Liver (tissue), 9 donors: Measurements from ENCODE around the gene DOCK1. TPM values are rescaled to one million over a fixed set of nuclear protein-coding genes. Genes with fewer than 3 reads are reported as not detected.
"Not testable (repeated sequence)": the region's sequence is repeated elsewhere in the genome, so short reads cannot be mapped to it uniquely, and the experiment has no call there.

Source experiments
- DNase-seq: peaks from one replicate; pipeline ENCODE4 v3.0.0-alpha.2; 2017; ENCODE audit warnings: low spot score
- H3K27ac ChIP-seq, 2 donors: one replicate each; pipeline ENCODE4 v1.7.0; 2013; ENCODE audit warnings: inconsistent platforms in 2 of 2, low read length in 2 of 2, control low read depth in 1 of 2, low read depth in 1 of 2, mild to moderate bottlenecking in 1 of 2
- H3K27me3 ChIP-seq, 4 donors: one replicate each; pipeline versions ENCODE4 v1.6.1 to v1.7.0; 2013; ENCODE audit warnings: low read length in 3 of 4, inconsistent platforms in 1 of 4, mild to moderate bottlenecking in 1 of 4, moderate library complexity in 1 of 4; ENCODE audit not compliant: control insufficient read depth in 4 of 4, insufficient read depth in 4 of 4
- H3K36me3 ChIP-seq, 4 donors: one replicate each; pipeline versions ENCODE4 v1.6.1 to v1.7.0; 2013; ENCODE audit warnings: low read length in 3 of 4, mild to moderate bottlenecking in 3 of 4, low read depth in 1 of 4, moderate library complexity in 1 of 4; ENCODE audit not compliant: control insufficient read depth in 4 of 4, insufficient read depth in 3 of 4
- H3K4me1 ChIP-seq, 4 donors: one replicate each; pipeline versions ENCODE4 v1.6.1 to v1.7.0; 2013; ENCODE audit warnings: low read length in 3 of 4, mild to moderate bottlenecking in 3 of 4, moderate library complexity in 1 of 4; ENCODE audit not compliant: control insufficient read depth in 4 of 4, insufficient read depth in 4 of 4
- H3K4me3 ChIP-seq, 3 donors: one replicate each; pipeline versions ENCODE4 v1.6.1 to v1.7.0; 2013; ENCODE audit warnings: low read length in 3 of 3, control low read depth in 1 of 3, low read depth in 1 of 3, mild to moderate bottlenecking in 1 of 3
- H3K9ac ChIP-seq, 2 donors: one replicate each; pipeline ENCODE4 v1.7.0; 2013; ENCODE audit warnings: low read length in 2 of 2, mild to moderate bottlenecking in 2 of 2, moderate library complexity in 2 of 2, control low read depth in 1 of 2, low read depth in 1 of 2
- H3K9me3 ChIP-seq, 4 donors: one replicate each; pipeline versions ENCODE4 v1.6.1 to v1.7.0; 2013; ENCODE audit warnings: low read length in 3 of 4; ENCODE audit not compliant: control insufficient read depth in 4 of 4
- ATF3 ChIP-seq: IDR thresholded peaks from 2 replicates; pipeline ENCODE4 v1.6.1; 2016; ENCODE audit warnings: antibody characterized with exemption
- CTCF ChIP-seq: fragments of 150-350 bp; IDR thresholded peaks from 2 replicates; pipeline ENCODE4 v1.5.1; 2017; ENCODE audit warnings: improper control_type of control experiment, low read depth, low read length; ENCODE audit not compliant: missing input control
- EGR1 ChIP-seq, 2 donors: IDR thresholded peaks; 2 replicates each; pipeline ENCODE4 v1.6.1; 2016 to 2018; ENCODE audit warnings: antibody characterized with exemption in 2 of 2, low read depth in 2 of 2
- FOXA1 ChIP-seq: IDR thresholded peaks from 2 replicates; pipeline ENCODE4 v1.6.1; 2016; ENCODE audit warnings: antibody characterized with exemption
- FOXA2 ChIP-seq: IDR thresholded peaks from 2 replicates; pipeline ENCODE4 v1.6.1; 2016; ENCODE audit warnings: antibody characterized with exemption
- GABPA ChIP-seq, 2 donors: IDR thresholded peaks in 1 of 2; conservative IDR thresholded peaks in 1 of 2; 2 replicates each; pipeline ENCODE4 v1.6.1; 2016; ENCODE audit warnings: antibody characterized with exemption in 2 of 2, mild to moderate bottlenecking in 1 of 2, moderate library complexity in 1 of 2
- HNF4A ChIP-seq, 2 donors: conservative IDR thresholded peaks; 2 replicates each; pipeline ENCODE4 v1.6.1; 2016; ENCODE audit warnings: antibody characterized with exemption in 2 of 2, mild to moderate bottlenecking in 2 of 2
- HNF4G ChIP-seq: IDR thresholded peaks from 2 replicates; pipeline ENCODE4 v1.6.1; 2016; ENCODE audit warnings: antibody characterized with exemption
- JUND ChIP-seq, 2 donors: IDR thresholded peaks; 2 replicates each; pipeline ENCODE4 v1.6.1; 2016; ENCODE audit warnings: antibody characterized with exemption in 2 of 2
- MAX ChIP-seq: IDR thresholded peaks from 2 replicates; pipeline ENCODE4 v1.6.1; 2016; ENCODE audit warnings: antibody characterized with exemption
- NR2F2 ChIP-seq: IDR thresholded peaks from 2 replicates; pipeline ENCODE4 v1.6.1; 2016; ENCODE audit warnings: antibody characterized with exemption
- RAD21 ChIP-seq, 2 donors: IDR thresholded peaks; 2 replicates each; pipeline ENCODE4 v1.6.1; 2016; ENCODE audit warnings: antibody characterized with exemption in 2 of 2, mild to moderate bottlenecking in 2 of 2
- REST ChIP-seq: IDR thresholded peaks from 2 replicates; pipeline ENCODE4 v1.6.1; 2016; ENCODE audit warnings: antibody characterized with exemption, mild to moderate bottlenecking
- RXRA ChIP-seq, 2 donors: IDR thresholded peaks; 2 replicates each; pipeline ENCODE4 v1.6.1; 2017 to 2018; ENCODE audit warnings: antibody characterized with exemption in 2 of 2, mild to moderate bottlenecking in 1 of 2
- SP1 ChIP-seq: IDR thresholded peaks from 2 replicates; pipeline ENCODE4 v1.6.1; 2018; ENCODE audit warnings: antibody characterized with exemption, mild to moderate bottlenecking
- TAF1 ChIP-seq: conservative IDR thresholded peaks from 2 replicates; pipeline ENCODE4 v1.6.1; 2016; ENCODE audit warnings: antibody characterized with exemption, mild to moderate bottlenecking
- YY1 ChIP-seq: IDR thresholded peaks from 2 replicates; pipeline ENCODE4 v1.6.1; 2016; ENCODE audit warnings: antibody characterized with exemption, mild to moderate bottlenecking
- ZBTB33 ChIP-seq: IDR thresholded peaks from 2 replicates; pipeline ENCODE4 v1.6.1; 2016; ENCODE audit warnings: antibody characterized with exemption
- WGBS: extraction: QIAGEN DNeasy Blood & Tissue Kit; methylation state at CpG from one replicate; pipeline ENCODE4 v1.1.7; 2013; 5-methylcytosine and 5-hydroxymethylcytosine counted together
- polyA plus RNA-seq, 2 donors: library from polyadenylated mRNA; stranded (reverse) in 1 of 2; unstranded in 1 of 2; fragments of 200-250 nt in 1 of 2; fragments of >200 nt in 1 of 2; fragmentation: Nextera tagmentation in 1 of 2; extraction: Ambion mirVana in 1 of 2; gene quantifications; one replicate each; pipeline versions ENCODE4 v1.2.1 to v1.2.3, GENCODE V29; 2013 to 2015
- total RNA-seq, 2 donors: library from RNA; depleted of rRNA; stranded (reverse); fragments of >200 nt; gene quantifications; one replicate each; pipeline ENCODE4 v1.2.3, GENCODE V29; 2014
- donor health status: healthy.
- donor health status: healthy.
- donor health status: healthy.
- donor health status: healthy.
- donor health status: healthy.

Gene DOCK1
- total and polyA plus RNA-seq, 4 donors = 3.8 to 28.8 (median 9.1) TPM

GRCh38 chr10:126878594-126878993 is 26.6 kb upstream of the DOCK1 start (continued):
- TF ChIP-seq ZBTB33 = no peak
- TF ChIP-seq SP1 = no peak
- TF ChIP-seq NR2F2 = no peak
- no peak for TF ChIP-seq GABPA (IDR thresholded peaks at IDR 0.05 in 1 of 2, conservative IDR thresholded peaks at IDR 0.05 in 1 of 2)

GRCh38 chr10:126880926-126881325 is 24.3 kb upstream of the DOCK1 start:
- Histone ChIP-seq H3K27ac (no peak overlapping the region), H3K27me3 (no peaks in the 10 kb centered on the region), H3K9ac (no peak overlapping the region), H3K4me1 (no peaks in the 10 kb centered on the region), H3K9me3 (no peaks in the 10 kb centered on the region), H3K4me3 (no peak overlapping the region), H3K36me3 (no peaks in the 10 kb centered on the region)
- TF ChIP-seq NR2F2 = no peak
- no peak for TF ChIP-seq HNF4A (conservative IDR thresholded peaks at IDR 0.05)
- TF ChIP-seq GABPA (IDR thresholded peaks at IDR 0.05 in 1 of 2, conservative IDR thresholded peaks at IDR 0.05 in 1 of 2) = no peak
- no peak for TF ChIP-seq HNF4G
- TF ChIP-seq RXRA (IDR thresholded peaks at IDR 0.05) = no peak
- no peak for TF ChIP-seq FOXA2
- no peak for TF ChIP-seq FOXA1
- TF ChIP-seq MAX = no peak
- TF ChIP-seq REST = no peak
- no peak for TF ChIP-seq JUND (IDR thresholded peaks at IDR 0.05)
- no peak for TF ChIP-seq RAD21 (IDR thresholded peaks at IDR 0.05)
- no peak for TF ChIP-seq TAF1
- no peak for TF ChIP-seq ATF3
- no peak for TF ChIP-seq CTCF
- no peak for TF ChIP-seq EGR1 (IDR thresholded peaks at IDR 0.05; ENCODE audit: low read depth in 2 of 2)
- no peak for TF ChIP-seq ZBTB33
- TF ChIP-seq YY1 = no peak
- TF ChIP-seq SP1 = no peak
- 69% methylated on average over 5 of the region's 5 CpGs for WGBS
- no peak for DNase-seq

GRCh38 chr10:126882055-126882454 is 23.2 kb upstream of the DOCK1 start:
- not testable (repeated sequence) for H3K4me3 ChIP-seq, H3K4me1 ChIP-seq, H3K27me3 ChIP-seq, DNase-seq, H3K9me3 ChIP-seq, H3K36me3 ChIP-seq, H3K27ac ChIP-seq, H3K9ac ChIP-seq
- 29% methylated on average over 16 of the region's 16 CpGs for WGBS

GRCh38 chr10:126888436-126888835 is 16.8 kb upstream of the DOCK1 start:
- not testable (repeated sequence) for DNase-seq, H3K36me3 ChIP-seq, H3K4me3 ChIP-seq, H3K9me3 ChIP-seq, H3K27ac ChIP-seq, H3K4me1 ChIP-seq, H3K9ac ChIP-seq, H3K27me3 ChIP-seq
- WGBS = 77% methylated on average over 1 of the region's 1 CpG
